8988T (cell line): Measurements from ENCODE around the gene ASXL1.

ENCODE experiments used
- DNase-seq: peaks from one replicate; pipeline ENCODE4 v3.0.0; 2011

Gene ASXL1

GRCh38 chr20:32468313-32468640 is 110.1 kb downstream of the ASXL1 start:
- DNase-seq, result no peak

DNA sequence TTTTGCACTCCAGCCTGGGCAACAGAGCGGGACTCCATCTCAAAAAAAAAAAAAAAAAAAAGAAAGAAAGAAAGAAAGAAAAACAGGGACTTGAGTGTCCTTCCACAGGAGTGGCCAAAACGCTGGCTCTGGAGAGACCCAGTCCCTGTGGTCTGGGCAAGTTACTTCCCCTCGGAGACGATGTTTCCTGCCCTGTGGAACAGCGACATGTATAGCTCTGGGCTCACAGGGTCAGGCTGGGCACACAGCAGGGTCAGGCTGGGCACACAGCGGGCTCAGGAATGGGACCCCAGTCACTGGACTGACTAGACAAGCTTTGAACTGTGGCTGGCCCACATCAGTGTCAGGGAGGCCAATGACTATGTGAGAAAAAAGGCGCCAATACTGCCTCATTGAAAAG is 110.7 kb downstream of the ASXL1 start:
- DNase-seq, result no peak

GRCh38 chr20:32470025-32470861 is 112.1 kb downstream of the ASXL1 start:
- DNase-seq, result peak; percentile 92

DNA sequence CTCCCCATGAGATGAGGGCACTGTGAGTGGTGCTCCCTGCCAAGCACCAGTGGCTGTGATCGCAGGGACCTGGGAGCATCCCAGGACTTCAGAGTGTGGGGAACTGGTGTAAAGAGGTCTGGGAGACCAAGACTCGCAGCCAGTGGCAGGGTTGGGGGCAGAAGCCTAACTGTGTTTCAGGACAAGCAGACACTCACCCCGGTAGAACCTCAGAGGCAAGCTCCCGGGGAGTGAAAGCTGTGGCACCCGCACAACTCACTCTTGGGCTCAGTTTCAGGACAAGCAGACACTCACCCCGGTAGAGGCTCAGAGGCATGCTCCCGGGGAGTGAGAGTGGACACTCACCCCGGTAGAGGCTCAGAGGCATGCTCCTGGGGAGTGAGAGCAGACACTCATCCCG is 112.8 kb downstream of the ASXL1 start:
- DNase-seq, result no peak

GRCh38 chr20:32472581-32473207 is 114.6 kb downstream of the ASXL1 start:
- no peak for DNase-seq

GRCh38 chr20:32473231-32474008 is 115.3 kb downstream of the ASXL1 start:
- DNase-seq, result no peak

- peak; percentile 28 for DNase-seq
These were observed 116.0 kb downstream of the ASXL1 start for GRCh38 chr20:32474009-32474716.

DNA sequence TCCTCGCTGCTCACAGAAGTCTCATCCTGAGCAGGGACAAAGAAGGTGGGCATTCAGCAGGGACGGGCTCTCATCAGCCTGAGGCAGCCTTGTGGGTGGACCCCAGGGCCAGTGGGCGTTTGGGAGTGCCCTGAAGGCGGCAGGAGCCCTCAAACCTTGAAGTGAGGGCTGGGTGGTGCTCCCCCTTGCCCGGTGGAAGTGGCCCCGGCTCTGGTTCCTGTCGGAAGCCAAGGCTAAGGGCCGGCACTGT is 116.5 kb downstream of the ASXL1 start:
- no peak for DNase-seq

DNA sequence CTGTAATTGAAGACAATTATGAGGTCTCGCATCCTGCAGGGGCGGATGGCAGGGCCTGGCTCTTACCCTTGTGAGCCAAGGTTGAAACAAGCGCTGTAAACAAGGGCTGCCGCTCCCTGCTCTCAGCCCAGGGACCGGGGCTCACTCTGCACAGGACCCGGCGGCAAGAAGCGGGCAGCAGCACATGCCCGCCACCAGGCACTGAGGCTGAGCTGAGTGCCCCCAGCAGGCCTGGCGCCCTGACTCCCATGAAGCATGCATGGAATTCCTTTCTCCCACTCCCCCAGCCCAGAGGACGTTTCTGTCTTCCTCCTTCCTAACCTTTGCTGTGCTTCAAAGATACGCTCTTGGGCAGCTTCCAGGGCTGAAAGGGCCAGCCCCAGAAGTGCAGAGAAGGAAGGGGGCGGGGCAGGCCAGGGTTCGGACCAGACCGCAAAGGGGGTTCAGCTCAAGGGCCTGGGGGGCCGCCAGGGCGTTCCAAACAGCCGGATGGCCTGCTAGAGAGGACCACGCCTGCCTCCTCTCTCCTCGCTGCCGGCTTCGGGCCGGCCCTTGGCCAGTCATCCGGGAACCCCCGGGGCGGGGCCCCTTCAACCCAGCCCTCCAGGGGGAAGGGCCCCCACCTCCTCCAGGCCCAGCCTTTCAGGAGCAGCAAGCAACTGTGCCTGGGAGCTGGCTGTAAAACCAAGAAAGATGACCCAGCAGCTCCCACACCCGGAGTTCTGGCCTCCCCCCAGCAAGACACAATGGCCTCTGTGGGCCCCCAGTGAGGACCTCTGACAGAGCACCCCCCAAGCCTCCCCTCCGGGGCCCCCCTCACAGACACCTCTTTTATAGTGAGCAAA is 117.1 kb downstream of the ASXL1 start:
- DNase-seq, result peak; percentile 82

DNA sequence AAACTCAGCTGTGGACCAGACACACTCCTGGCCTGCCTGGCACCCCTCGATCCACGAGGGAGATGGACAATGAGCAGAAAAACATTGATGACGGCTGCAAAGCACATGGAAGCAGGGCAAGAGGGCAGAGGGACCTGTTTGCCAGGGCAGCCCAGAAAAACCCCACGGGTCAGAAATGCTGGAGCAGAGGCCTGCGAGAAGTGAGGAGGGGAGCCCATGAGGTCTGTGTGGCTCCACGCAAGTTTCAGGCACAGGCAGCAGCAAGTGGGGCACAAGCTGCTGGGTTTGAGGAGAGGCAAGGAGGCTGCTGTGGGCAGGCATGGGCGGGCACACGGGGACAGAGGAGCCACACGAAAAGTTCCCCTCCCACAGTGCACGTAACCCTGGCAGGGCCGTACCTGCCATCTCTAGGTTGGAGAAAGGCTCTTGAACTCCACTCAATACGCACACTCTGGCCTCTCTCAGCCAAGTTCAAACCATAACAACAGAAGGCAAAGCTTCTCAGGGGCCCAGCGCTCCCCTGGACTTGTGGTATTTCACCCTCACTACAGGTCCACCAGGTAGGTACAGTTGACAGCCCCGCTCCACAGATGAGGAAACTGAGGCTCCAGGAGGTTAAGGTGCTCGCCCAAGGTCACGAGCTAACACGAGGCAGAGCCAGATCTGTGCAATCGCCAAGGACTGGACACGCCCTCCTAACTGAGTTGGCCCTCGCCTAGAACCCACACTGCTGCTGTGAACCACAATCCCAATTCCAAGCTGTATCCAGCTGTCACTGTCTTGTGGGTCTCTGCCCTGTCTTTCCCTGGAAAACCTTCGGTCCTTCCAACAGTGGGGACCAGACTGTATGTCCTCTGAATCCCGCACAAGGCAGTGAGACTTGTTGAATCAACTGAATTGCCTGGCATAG is 118.8 kb downstream of the ASXL1 start:
- no peak for DNase-seq

DNA sequence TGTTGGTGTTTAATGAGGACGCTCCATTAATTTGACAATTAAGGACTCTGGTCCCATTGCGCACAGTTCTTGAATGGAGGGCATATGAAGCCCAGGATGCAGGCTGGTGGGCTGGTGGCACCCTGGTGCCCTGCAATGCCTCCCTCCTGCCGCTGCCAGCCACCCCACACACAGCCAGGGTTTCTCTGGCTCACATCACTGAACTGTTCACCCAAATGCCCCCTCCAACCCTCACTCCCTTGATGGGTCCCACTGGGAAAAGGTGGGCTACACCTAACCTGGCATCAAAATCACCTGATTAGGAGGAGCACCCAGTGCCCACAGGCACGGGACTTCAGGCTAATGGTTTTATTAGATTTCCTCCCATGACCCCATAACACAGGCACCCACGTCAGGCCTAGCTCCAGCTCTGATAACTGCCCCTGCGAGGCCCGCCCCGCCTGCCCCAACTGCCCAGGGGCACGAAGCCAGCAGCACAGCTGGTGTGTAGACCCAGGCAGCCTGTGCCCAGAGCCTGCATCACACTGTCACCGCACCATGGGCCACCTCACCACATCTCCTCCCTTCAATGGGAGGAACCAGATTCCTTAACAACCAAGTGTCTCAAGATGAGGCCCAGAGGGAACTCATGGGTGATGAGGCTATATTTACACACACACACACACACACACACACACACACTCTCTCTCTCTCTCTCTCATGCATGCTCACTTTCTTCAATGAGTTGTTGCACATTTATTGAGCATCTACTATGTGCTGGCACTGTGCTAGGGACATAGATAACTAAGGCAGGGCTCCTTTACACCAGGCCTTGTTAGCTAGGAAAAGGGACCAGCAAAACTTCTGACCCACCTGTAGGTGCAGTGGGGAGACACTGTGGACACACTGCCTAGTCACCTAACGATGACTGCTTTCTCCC is 119.7 kb downstream of the ASXL1 start:
- DNase-seq, result no peak

- no peak for DNase-seq
These were observed 120.4 kb downstream of the ASXL1 start for GRCh38 chr20:32478576-32478975.

- DNase-seq, result no peak
These were observed 120.9 kb downstream of the ASXL1 start for GRCh38 chr20:32479012-32479411.

GRCh38 chr20:32479697-32480171 is 121.6 kb downstream of the ASXL1 start:
- no peak for DNase-seq

DNA sequence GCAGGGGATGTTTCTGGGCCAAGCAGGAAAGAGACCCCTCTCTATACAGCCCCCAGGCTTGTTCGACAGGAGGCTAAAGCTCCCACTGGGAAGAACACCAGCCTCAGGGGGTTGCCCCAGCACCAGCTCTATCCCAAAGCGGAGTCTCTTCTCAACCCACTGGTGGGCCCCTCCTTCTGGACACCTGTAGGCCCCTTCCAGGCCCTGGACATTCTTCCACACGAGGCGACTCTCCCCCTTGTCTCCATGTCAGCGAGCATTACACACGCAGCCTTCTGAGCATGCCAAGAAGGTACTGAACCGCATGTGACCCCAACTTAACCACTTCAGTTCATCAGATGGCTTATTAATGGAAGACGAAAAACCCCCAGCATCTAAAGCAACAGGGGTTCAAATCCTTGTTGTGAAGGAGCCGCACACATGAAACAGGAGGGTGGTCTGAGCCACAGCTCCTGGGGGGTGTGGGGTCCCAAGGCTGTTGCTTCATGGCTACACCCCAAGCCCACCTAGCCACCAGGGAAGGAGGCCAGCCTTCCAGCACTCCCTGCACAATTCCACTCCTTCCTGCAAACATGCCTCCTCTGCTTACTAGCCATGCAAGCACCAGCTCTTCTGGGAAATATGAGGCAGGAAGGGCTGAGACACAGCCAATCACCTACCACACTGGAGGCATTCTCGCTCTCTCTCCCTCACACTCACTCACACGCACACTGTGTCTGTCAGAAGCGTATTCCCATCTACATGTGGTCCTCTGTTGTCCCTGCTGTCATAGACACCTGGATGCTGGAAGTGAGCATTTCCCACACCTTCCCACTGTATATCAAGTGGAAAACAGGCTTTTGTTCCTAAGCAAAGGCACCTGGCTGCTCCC is 122.5 kb downstream of the ASXL1 start:
- no peak for DNase-seq

DNA sequence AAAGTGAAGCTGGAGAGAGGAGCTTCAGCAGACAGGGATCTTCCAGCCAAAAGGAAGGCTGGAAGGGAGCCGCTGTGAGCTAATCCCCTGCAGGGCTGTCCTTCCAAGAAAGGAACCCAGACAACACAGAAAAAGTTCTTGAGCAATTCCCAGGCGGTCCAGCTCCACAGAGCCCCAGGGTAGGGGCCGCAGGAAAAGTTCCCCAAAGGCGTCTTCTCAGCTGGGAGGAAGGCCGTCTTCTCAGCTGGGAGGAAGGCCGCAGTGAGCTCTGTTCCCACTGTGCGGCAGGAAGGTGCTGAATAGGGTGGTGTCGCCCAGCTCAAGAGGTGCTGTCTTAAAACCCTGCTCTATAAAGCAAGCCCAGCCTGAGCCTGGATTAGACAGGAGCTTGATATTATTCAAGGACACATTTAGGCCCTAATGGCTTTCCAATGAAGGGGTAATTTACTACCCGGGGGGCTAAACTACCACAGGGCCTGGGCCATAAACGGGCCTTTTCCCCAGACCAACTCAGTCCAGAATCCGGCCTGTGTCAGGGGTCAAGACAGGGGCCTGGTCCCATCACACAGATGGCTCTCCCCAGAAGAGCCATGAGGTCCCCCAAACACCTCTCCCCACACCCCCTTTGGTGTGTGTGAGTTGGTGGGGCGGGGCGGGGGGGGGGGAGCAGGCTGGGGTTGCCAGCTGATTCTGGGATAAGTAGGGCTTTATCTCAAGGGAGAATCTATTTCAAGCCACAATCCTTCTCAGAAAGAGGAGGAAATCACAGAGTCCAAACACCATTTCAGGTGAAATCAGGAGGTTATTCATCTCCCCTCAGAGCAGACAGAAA is 123.4 kb downstream of the ASXL1 start:
- no peak for DNase-seq

- DNase-seq, result no peak
These were observed 124.0 kb downstream of the ASXL1 start for GRCh38 chr20:32482143-32482441.
